Measurements from ENCODE around the gene IRGQ. TPM values are rescaled to one million over a fixed set of nuclear protein-coding genes. Genes with fewer than 3 reads are reported as not detected.

The IRGQ gene
- total RNA-seq, 1 experiment from 2014 or later: 38.1 TPM

- no peak for TF ChIP-seq ZNF532 (CRISPR knock-in tag; IDR thresholded peaks at IDR 0.05; ENCODE audit: borderline replicate concordance)
- no peak for TF ChIP-seq ZNF423 (CRISPR knock-in tag; IDR thresholded peaks at IDR 0.05)
- no peak for TF ChIP-seq HMGA2 (CRISPR knock-in tag; IDR thresholded peaks at IDR 0.05)
- TF ChIP-seq SMAD4 (CRISPR knock-in tag; IDR thresholded peaks at IDR 0.05): no peak
- TF ChIP-seq ZNF219 (CRISPR knock-in tag; IDR thresholded peaks at IDR 0.05; ENCODE audit: borderline replicate concordance): no peak
Observed at GRCh38 chr19:43562226-43562697, 33.7 kb downstream of the IRGQ start (continued).

DNA sequence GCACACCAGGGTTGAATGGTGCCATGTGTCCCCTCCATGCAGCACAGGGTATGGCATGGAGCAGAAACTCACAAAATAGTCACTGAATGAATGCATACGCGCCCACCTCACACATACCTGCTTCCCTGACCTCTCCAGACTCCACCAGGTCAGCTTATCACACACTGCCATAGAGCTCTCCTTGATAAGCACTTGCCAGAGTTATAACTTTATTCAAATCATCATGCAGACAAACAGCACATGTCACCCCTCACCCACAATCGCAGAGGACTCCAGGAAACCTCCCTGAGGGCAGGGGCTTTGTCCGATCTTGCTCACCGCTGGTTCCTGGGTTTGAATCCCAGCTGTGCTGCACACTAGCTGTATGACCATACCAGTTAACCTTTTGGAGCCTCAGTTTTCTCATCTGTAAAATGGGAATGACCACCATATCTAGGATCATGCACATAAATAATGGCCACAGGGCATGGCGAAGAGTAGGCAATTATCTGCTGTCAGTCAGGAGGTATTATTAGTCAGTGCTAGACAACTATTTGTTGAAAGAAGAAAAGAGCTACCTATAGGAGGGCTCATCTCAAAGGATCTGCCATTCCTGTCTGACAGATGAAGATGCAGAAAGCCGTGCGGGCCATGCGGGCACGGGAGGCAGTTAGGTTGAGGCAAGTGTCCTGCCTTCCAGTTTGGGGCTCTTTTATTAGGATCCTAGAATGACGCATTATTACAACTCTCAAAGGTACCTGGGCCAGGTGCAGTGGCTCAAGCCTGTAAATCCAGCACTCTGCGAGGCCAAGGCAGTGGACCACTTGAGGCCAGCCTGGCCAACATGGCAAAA is 34.6 kb downstream of the IRGQ start:
- no peaks in the 10 kb centered on the region for H3K4me1 Mint-ChIP-seq
- DNase-seq (ENCODE audit: low spot score) (no peak), ATAC-seq (no peak)
- no peak overlapping the region for H3K4me3 Mint-ChIP-seq
- peaks cover 6% of the 10 kb centered on the region; the same call in 1 of the 2 replicates for H3K36me3 Mint-ChIP-seq
- CTCF ChIA-PET: interaction anchor here (0.6 to 0.8 kb wide), 3 partner anchors 33 to 1843 kb away, joined by 3 read pairs; no protein-coding TSS in a partner anchor
- no peak overlapping the region; the same call in 1 of the 2 replicates for H3K27ac Mint-ChIP-seq
- POLR2A ChIA-PET: interaction anchor here (1.0 to 2.2 kb wide), 2 partner anchors 18 to 35 kb away, joined by 3 to 5 read pairs; partner anchors contain the start of genes IRGQ and ZNF576
- no peak for TF ChIP-seq ZSCAN18 (CRISPR knock-in tag; IDR thresholded peaks at IDR 0.05)
- TF ChIP-seq KAT7 (CRISPR knock-in tag; IDR thresholded peaks at IDR 0.05; ENCODE audit: borderline replicate concordance): no peak
- no peak for TF ChIP-seq ATF1 (CRISPR knock-in tag; IDR thresholded peaks at IDR 0.05)
- TF ChIP-seq ZNF232 (CRISPR knock-in tag; IDR thresholded peaks at IDR 0.05): no peak
- no peak for TF ChIP-seq SMAD4 (CRISPR knock-in tag; IDR thresholded peaks at IDR 0.05)
- TF ChIP-seq TCF7 (CRISPR knock-in tag; IDR thresholded peaks at IDR 0.05; ENCODE audit: low read depth): no peak
- no peak for TF ChIP-seq NFYB (CRISPR knock-in tag; conservative IDR thresholded peaks at IDR 0.05; ENCODE audit: low read depth)
- no peak for TF ChIP-seq SP1 (CRISPR knock-in tag; conservative IDR thresholded peaks at IDR 0.05)
- no peak for TF ChIP-seq ETV6 (CRISPR knock-in tag; IDR thresholded peaks at IDR 0.05)
- no peak for TF ChIP-seq CDX4 (CRISPR knock-in tag; IDR thresholded peaks at IDR 0.05; ENCODE audit: borderline replicate concordance)
- TF ChIP-seq, protein P1, sequence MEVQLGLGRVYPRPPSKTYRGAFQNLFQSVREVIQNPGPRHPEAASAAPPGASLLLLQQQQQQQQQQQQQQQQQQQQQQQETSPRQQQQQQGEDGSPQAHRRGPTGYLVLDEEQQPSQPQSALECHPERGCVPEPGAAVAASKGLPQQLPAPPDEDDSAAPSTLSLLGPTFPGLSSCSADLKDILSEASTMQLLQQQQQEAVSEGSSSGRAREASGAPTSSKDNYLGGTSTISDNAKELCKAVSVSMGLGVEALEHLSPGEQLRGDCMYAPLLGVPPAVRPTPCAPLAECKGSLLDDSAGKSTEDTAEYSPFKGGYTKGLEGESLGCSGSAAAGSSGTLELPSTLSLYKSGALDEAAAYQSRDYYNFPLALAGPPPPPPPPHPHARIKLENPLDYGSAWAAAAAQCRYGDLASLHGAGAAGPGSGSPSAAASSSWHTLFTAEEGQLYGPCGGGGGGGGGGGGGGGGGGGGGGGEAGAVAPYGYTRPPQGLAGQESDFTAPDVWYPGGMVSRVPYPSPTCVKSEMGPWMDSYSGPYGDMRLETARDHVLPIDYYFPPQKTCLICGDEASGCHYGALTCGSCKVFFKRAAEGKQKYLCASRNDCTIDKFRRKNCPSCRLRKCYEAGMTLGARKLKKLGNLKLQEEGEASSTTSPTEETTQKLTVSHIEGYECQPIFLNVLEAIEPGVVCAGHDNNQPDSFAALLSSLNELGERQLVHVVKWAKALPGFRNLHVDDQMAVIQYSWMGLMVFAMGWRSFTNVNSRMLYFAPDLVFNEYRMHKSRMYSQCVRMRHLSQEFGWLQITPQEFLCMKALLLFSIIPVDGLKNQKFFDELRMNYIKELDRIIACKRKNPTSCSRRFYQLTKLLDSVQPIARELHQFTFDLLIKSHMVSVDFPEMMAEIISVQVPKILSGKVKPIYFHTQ (CRISPR knock-in tag; IDR thresholded peaks at IDR 0.05): no peak
- TF ChIP-seq ZNF219 (CRISPR knock-in tag; IDR thresholded peaks at IDR 0.05; ENCODE audit: borderline replicate concordance): no peak
- TF ChIP-seq TEAD4 (CRISPR knock-in tag; IDR thresholded peaks at IDR 0.05): no peak
- no peak for TF ChIP-seq MLX (CRISPR knock-in tag; IDR thresholded peaks at IDR 0.05)
- no peak for TF ChIP-seq MXD4 (CRISPR knock-in tag; IDR thresholded peaks at IDR 0.05; ENCODE audit: borderline replicate concordance)
- no peak for TF ChIP-seq NFE2L1 (CRISPR knock-in tag; IDR thresholded peaks at IDR 0.05)
- H3K27me3 Mint-ChIP-seq (ENCODE audit: low read depth): no peaks in the 10 kb centered on the region
- no peaks in the 10 kb centered on the region for H3K9me3 Mint-ChIP-seq

All from WTC11 (cell line).